HG03196 (cell line): Measurements from ENCODE around the gene DAO.
A peak's percentile ranks its signal among the peaks of the same experiment; 100 is the strongest.

Source experiments
- ATAC-seq: cut with Tn5 transposase; IDR thresholded peaks from one replicate; pipeline ENCODE4 v1.9.1; 2021; ENCODE audit not compliant: unreplicated experiment

DAO gene

DNA sequence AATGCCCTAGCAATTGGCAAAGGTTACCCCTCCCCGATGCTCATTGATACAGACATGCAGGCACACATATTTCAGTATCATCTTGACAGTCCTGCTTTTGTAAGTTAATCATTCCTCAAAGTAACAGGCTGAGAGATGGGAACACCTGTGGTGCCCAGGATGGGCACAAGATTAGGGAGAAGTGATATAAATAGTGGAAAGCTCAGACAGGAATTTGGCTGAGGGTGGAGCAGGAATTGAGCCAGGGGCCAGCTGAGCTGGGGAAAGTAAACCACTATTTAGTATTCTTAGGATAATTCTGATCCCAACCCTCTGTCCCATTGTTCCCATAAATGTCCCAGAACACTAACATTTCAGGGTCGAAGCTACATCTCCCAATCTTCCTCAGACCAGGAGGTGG, 38.3 kb downstream of the DAO start:
- no peak for ATAC-seq

DNA sequence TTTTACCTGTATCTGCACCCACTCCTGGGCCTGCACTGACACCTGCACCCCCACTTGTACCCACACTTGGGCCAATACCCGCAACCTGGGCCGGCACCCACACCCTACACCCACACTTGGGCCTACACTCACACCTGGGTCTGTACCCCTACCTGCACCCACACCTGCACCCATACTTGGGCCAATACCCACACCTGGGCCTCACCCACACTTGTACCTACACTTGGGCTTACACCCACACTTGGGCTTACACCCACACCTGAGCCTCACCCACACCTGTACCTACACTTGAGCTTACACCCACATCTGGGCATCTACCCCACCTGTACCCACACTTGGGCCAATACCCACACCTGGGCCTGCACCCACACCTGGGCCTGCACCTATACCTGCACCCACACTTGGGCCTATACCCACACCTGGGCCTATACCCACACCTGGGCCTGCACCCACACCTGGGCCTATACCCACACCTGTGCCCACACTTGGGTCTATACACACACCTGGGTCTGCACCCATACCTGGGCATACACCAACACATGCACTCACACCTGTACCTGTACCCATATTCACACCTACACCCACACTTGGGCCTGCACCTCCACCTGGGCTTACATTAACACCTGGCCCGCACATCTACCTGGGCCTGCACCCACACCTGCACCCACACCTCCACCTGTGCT, 39.2 kb downstream of the DAO start:
- ATAC-seq: no peak

DNA sequence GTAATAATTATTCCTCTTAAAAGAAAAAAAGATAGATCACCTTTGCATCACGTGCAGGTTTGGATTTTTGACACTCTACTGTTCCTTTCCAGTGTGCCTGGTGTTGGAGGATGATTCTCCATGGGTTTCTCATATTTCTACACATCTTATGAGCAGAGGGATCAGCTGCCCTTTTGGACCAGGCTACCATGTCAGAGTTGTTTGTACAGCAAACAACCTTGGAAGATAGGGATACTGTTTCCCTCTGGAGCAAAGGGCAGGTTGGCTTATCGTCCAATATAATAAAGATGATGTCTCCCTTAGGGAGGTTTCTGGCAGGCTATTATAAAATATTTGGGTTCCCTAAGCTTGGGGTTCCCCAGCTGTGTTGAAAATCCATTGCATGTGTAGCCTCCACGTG, 42.1 kb downstream of the DAO start:
- ATAC-seq: no peak

DNA sequence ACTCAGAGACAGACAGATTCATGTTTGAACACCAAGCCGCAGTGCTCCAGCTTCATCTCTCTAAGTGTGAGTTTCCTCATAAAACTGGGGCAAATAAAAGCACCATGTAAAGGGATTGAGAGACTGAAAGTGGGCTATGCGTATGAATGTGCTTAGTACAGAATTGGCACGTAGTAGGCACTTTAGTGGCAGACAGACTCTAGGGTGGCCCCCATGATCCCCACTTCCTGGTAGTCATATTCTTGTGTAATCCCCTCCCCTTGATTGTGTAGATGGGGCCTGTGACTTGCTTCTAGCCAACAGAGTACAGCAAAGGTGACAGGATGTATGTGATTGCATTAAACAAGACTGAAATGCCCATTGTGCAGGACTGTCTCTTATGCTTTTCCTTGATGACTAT, 43.0 kb downstream of the DAO start:
- no peak for ATAC-seq

DNA sequence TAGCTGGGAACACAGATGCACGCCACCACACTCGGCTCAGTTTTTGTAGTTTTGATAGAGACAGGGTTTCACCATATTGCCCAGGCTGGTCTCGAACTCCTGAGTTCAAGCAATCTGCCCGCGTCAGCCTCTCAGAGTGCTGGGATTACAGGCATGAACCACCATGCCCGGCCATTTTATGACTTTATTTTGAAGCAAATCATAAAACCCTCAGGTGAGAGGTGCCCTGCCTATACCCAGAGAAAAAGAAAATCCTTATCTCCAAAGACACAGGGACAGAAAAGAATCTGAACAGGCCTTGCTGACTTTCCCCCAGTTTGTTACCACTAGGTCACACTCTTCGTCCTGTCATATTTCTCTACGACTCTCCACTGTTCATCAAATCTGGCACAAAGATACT, 48.8 kb downstream of the DAO start:
- ATAC-seq: no peak

DNA sequence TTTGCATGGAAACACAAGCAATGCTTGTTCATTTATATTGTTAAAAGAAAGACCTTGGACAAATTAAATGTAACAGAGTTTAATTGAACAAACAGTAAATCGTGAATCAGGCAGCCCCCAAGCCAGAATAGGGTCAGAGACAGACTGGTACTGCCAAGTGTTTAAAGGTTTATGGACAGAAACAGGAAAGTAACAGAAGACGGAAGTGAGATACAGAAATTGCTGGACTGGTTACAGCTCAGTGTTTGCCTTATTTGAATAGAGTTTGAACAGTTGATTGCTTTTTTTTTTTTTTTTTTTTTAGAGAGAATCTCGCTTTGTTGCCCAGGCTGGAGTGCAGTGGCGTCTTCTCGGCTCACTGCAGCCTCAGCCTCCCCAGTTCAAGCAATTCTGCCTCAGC, 50.3 kb downstream of the DAO start:
- peak; percentile 56 for ATAC-seq

DNA sequence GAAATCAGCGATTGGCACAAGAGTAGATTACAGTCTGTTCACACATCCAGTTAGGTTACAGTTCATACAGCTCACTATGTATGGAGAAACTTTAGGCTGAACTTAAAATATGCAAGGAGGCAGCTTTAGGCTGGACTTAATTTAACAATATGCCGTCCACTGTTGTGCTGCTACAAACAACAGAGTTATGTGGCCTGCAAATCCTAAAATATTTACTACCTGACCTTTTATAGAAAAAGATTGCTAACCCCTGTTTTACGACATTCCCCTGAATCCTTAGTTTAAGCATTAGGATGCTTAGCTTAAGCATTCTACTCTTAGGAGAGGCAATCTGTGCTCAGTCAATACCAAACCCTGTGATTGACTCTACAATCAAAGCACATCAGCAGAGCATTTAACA, 50.9 kb downstream of the DAO start:
- no peak for ATAC-seq

DNA sequence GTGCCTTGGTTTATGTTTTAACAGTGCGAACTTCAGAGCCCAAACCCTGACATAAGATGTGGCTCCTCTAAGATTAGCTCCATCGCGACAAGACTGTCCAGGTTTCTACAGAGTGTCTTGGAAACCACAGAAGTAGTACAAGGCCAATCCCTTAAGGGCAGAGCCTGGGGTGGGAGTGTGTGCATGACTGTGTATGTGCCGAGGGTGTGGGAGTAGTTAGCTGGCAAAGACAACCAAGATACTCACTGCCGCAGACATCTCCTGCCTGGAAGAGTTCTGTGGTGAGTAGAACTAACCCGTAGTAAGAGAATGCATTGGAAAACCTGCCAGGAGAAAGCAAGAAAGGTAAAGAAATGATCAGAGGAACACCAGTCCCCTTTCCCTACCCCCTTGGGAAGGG, 54.1 kb downstream of the DAO start:
- no peak for ATAC-seq

DNA sequence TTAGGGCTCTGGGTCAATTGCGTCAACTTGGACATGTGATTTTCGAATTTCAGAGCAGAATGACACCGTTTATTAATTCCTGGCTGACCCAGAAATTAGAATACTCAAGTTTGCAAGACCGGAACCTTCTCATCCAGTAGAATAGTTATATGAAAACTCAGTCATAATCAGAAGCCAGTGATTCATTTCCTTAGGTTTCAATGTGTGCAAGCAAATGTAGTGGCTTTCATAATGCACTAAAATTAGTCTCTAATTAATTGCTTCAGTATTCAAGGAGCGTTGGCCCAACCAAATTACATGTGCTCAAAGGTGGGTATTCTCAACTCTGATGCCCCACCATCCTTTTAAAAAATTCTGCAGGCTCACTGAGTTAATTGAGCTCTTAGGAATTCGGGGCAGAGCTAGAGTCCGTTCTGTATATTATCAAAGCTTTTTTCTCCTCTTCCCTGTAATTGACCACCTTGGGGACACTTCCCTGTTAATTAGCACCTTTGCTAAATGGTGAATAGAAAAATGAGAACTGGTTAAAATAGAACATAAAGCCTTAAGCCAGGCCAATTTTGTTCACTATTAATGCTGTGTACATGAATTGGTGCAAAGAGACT, 55.4 kb downstream of the DAO start:
- ATAC-seq: no peak

DNA sequence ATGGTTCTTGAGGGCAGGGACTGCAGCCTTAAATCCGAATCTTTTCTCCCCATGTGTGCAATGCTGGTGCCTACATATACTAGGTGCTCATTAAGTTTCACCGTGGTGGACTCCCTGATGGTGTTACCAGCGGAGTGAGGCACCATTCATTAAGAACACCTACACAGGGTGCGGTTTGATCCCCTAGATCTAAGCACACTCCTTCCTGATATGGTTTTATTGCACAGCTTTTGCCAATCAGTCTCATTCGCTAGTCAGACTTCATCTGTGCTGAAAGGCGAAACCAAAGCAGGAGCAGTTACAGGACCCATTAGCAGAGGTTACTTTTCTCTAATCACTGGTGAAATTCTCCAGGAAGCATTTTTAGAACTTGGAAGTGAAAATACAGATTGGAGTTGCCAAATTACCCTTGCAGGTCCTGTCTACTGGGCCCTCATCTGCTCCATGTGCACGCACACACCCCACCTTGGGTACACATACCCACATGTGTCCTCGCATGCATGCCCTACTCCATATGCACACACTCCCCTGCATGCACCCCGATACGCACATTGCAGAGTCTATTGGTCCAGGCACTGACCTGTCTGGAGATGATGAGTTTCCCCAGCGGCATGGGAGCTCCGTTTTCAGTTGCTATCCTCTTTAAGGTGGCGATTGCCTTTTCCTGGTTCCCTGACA, 58.5 kb downstream of the DAO start:
- no peak for ATAC-seq

DNA sequence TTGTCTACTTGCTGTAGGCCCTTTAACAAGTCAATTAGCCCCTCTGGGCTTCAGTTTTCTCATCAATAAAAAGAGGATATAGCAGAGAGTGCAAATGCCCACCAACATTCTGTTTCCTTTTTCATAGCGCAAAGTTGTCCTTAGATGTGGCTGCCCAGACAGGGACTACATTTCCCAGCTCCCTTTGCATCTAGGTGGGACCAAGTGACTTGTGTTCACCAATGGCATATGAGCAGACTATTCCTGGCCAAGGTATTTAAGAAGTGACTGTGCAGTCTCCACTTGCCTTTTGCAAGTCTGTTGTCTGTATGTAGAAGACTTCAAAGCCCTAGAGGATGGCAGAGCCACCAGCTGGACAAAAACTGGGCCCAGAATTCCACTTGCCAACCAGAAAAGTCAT, 59.7 kb downstream of the DAO start:
- ATAC-seq: no peak

DNA sequence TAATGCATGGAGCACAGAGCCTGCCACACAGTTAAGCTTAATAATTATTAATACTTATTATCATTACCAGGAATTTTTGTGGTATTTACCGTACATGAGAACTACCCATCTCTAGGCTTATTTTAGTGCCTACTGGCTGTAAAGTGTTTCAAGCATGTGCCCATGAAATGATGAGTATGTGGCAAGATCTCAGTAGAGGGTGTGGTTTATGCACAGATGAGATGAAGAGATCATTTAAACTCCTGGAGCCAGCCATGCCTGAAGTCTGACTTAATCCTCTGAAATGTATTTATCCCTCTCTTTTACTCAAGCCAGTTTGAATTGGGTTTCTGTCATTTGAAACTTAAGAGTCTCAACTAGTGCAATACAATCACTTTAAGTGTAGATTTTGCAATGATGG, 60.2 kb downstream of the DAO start:
- no peak for ATAC-seq

DNA sequence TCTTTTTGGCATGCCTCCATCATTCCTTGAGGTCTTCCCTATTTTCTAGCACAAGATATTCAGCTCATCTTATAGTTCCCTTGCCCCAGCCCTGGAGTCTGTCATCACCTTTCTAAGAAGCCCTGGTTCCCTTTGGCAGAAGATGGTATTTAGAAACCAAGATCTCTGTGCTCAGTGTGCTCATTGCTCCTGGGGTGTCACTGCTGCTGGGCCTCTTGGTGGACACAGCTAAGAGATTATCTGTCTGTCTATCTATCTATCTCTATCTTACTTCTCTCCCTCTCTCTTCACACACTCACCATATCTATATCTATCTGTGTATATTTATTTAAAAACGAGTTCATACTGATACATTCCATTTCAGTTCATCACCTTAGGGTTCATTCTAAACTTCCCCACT, 67.2 kb downstream of the DAO start:
- no peak for ATAC-seq

DNA sequence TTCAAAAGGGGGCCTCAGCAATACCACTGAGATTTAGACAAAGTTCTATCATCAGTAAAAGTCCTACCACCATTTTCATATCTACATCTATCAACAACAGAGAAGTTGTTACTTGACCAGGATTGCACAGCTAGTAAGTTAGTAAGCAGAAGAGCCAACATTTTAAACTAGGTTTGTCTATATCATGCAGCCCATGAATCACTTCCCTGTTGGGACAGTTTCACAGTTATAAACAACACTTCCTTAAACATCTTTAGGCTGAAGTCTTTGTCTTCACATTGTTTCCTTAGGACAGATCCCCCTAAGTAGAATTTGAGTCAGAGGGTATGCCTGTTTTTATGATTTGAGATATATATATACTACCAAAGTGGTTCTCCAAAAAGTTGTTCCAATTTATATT, 68.5 kb downstream of the DAO start:
- ATAC-seq: no peak

DNA sequence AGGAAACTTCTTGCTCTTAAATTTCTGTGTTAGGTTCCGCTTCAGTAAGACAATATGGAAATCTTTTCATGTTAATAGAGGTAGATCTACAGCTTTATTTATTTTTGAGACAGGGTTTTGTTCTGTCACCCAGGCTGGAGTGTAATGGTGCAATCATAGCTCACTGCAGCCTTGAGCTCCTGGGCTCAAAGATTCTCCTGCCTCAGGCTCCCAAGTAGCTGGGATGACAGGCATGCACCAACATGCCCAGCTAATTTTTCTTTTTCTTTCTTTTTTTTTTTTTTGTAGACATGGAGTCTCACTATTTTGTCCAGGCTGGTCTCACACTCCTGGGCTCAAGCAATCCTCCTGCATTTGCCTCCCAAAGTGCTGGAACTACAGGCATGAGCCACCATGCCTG, 70.1 kb downstream of the DAO start:
- no peak for ATAC-seq
